HG03159 (cell line): ENCODE results near the gene C3orf38.
"Not testable (repeated sequence)": the region's sequence is repeated elsewhere in the genome, so short reads cannot be mapped to it uniquely, and the experiment has no call there.

Experiments
- ATAC-seq: cut with Tn5 transposase; IDR thresholded peaks from one replicate; pipeline ENCODE4 v1.9.1; 2021; ENCODE audit warnings: mild to moderate bottlenecking, moderate library complexity; ENCODE audit not compliant: unreplicated experiment

C3orf38 gene

DNA sequence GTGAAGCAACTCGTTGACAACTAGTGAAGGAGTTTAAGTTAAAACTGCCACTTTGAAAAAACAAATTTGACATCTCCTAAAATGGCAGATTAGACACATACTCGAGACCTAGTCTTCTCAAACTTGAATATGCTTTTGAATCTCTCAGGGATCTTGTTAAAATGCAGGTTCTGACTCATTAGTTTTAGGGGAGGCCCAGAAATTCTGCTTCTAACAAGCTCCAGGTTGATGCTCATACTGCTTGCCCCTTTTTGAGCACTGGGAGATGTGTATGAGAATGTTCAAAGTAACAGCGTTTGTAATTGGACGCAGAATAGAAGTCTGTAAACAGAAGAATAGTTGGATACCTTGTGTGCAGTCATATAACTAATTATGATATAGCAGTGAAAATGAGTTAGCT lies 1.6 kb downstream of the C3orf38 start:
- ATAC-seq, result no peak

DNA sequence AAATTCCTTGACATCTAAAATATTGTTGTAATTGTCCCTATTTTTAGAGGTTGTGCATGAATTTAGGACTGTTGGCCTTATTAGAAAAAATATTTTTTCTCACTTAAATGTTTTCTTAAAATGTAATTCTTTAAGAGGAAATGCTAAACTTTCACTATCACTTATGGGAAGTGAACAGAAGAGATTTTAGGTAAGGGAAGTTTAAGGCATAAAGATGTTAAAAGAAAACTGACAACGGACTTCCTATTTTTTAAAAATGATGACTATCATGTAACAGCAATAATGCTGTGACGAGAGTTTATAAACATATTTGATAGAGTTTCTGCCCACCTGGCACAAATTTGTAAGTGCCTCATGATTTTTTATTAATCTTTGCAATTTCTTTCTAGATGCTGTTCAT lies 3.1 kb downstream of the C3orf38 start:
- ATAC-seq, result no peak

GRCh38 chr3:88166419-88166971 lies 16.7 kb downstream of the C3orf38 start:
- no peak for ATAC-seq

- no peak for ATAC-seq
Measured at GRCh38 chr3:88167173-88167572, 17.4 kb downstream of the C3orf38 start.

- no peak for ATAC-seq
Measured at GRCh38 chr3:88167704-88168103, 17.9 kb downstream of the C3orf38 start.

DNA sequence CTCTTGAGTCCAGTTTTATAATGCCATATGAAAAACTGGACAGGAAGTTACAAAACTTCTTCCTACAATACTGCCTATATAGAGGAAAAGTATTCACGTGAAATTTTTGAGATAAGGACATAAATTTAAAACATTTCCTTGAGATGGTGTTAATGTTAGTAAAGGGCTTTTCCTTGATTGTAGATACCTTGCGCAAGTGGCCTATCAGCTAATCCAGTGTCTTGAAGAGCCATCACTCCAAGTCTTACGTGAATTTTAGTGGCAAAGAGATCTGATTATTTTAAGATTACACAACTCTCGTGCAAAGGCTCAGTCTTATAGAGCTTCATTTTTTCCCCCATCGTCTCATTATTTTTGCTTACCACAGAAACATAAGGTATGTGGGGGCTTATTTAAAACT lies 18.4 kb downstream of the C3orf38 start:
- no peak for ATAC-seq

DNA sequence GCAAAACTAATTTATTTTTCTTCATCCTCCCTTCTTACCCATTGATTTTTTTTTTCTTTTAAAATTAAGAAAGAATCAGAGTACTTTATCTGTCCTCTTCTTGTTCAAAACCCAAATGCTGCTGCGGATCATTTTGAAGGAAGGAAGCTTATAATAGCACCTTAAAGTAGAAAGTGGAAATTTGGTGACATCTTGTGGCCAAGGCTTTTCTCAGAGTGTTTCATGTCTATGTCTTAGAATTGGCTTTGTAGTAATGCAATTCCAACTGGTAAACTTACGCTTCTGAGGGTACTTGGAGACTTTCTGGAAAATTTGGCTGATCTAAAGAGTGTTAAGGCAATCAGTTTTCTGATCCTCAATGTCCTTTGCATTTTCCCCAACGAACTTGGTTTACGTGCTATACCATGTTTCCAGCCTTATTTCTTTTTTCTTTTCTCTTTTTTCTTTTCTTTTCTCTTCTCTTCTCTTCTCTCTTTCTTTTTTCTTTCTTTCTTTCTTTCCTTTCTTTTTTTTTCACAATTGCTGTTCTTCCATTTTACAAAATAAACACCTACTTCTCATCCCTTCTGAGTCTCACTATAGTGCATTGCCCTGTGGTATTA lies 30.7 kb downstream of the C3orf38 start:
- peak; percentile 88 for ATAC-seq

- ATAC-seq, result not testable (repeated sequence)
Measured at GRCh38 chr3:88182165-88182918, 32.6 kb downstream of the C3orf38 start.

DNA sequence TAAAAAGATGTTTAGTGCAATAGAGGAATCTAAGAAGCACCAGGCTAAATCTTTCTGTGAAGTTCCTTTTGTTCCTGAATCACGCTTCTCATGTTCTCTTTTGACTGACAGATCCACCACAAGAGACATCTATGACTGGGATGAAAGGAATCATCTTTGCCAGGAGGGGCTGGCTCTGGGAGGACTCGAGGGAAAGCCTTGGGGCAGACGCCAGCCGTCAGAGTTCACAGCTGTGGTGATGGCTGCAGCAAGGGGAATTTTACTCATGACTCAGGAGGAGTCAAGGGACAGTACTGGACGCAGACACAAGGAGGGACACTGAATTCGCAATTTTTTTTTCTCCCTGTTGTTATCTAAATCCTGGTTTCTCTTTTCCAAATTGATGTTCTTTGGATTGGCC lies 38.7 kb downstream of the C3orf38 start:
- ATAC-seq, result no peak

DNA sequence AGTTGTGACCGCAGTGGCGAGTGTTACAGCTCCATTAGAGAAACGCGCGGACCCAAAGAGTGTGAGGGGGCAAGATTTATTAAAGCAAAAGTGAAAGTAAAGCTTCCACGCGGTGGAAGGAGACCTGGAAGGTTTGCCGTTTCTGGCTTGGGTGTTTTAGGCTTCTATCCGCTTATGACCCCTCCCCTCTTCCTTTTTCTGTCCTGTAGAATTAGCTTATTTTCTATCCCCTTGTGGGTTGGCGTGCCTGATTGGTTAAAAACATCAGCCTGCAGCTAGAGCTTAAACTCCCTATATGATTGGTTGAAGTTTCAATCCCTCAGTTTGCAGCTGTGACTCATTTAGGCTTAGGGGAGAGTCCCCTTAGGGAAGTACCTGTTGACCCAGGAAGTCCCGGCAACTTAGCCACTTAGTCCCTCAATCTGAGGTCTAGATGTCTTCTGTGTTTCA lies 39.6 kb downstream of the C3orf38 start:
- ATAC-seq, result peak; percentile 92

GRCh38 chr3:88191872-88192409 lies 42.2 kb downstream of the C3orf38 start:
- ATAC-seq, result no peak

- ATAC-seq, result no peak
Measured at GRCh38 chr3:88192631-88193030, 42.9 kb downstream of the C3orf38 start.

DNA sequence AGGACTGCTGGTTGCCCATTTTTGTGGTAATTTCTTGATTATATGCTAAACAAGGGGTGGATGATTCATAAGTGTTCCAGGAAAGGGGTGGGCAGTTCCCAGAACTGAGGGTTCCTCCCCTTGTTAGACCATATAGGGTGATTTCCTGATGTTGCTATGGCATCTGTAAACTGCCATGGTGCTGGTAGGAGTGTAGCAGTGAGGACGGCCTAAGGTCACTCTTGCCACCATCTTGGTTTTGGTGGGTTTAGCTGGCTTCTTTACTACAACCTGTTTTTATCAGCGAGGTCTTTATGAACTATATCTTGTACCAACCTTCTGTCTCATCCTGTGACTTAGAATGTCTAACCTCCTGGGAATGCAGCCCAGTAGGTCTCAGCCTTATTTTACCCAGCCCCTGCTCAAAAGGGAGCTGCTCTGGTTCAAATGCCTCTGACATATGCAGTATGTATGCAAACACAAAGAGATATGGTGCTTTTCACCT lies 46.2 kb downstream of the C3orf38 start:
- no peak for ATAC-seq

DNA sequence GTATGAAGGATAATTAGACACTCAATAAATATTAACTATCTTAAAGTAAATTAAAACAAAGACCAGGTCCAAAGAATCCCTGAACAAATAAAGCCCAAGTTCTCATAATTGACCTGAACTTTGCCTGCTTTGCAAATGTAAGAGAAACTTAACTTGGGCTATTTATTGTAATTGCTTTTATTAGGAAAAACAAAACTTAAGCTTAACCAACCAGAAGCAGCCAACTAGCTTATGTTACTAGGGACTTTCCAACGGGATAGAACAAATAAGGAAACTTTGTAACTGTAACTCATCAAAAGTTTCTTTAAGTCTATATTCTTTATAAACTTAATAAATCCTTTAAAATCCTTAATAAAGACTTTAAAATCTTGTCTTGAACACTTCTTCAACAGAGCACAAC lies 48.4 kb downstream of the C3orf38 start:
- no peak for ATAC-seq

GRCh38 chr3:88203642-88204055 lies 53.9 kb downstream of the C3orf38 start:
- ATAC-seq, result peak; percentile 99
